Caco-2 (cell line): ENCODE measurements around the gene PCDHGB6. TPM values are rescaled to one million over a fixed set of nuclear protein-coding genes. Genes with fewer than 3 reads are reported as not detected.

ENCODE experiments used
- BruUV-seq: library from RNA; stranded (reverse); fragments of 400-500 nt; replicated peaks from 2 replicates; lab custom pipeline; 2021; lab: Mats Ljungman, UMichigan
- CTCF ChIA-PET: fragments of 300-600 bp; sonication (Branson Sonifier 250); formaldehyde crosslinking; loops from one replicate; lab custom pipeline; 2022; ENCODE audit warnings: antibody characterized with exemption; lab: Charles Lee
- POLR2A ChIA-PET: fragments of 300-600 bp; sonication (Branson Sonifier 250); formaldehyde crosslinking; loops from one replicate; lab custom pipeline; 2022; ENCODE audit warnings: antibody characterized with exemption; lab: Charles Lee
- DNase-seq, 2 experiments: peaks; one replicate each; pipeline versions ENCODE4 v3.0.0 to v3.0.0-alpha.2; 2020 to 2022
- H3K27me3 ChIP-seq: replicated peaks from 2 replicates; pipeline ENCODE4 v1.6.0; 2011; ENCODE audit warnings: low read length; ENCODE audit not compliant: control insufficient read depth, insufficient read depth
- H3K36me3 ChIP-seq: 2 replicates; pipeline ENCODE4 v1.5.1; 2011; ENCODE audit warnings: low read length; ENCODE audit not compliant: control insufficient read depth, insufficient read depth
- H3K4me1 ChIP-seq: fragments of 250-450 bp; sonication (Bioruptor Pico); 2 replicates; pipeline ENCODE4 v1.5.1; 2020; ENCODE audit warnings: mild to moderate bottlenecking
- H3K4me3 ChIP-seq: 2 replicates; pipeline ENCODE4 v1.5.1; 2011; ENCODE audit warnings: low read depth, mild to moderate bottlenecking, control low read depth, low read length
- H3K9me3 ChIP-seq: fragments of 250-450 bp; sonication (Bioruptor Pico); 2 replicates; pipeline ENCODE4 v1.5.1; 2020; ENCODE audit warnings: mild to moderate bottlenecking, moderate library complexity
- H3K27ac Mint-ChIP-seq: one replicate; pipeline ENCODE4 v1.8.0; 2022; ENCODE audit warnings: mixed read lengths; ENCODE audit not compliant: unreplicated experiment
- H3K27me3 Mint-ChIP-seq: one replicate; pipeline ENCODE4 v1.8.0; 2022; ENCODE audit warnings: mixed read lengths; ENCODE audit not compliant: insufficient read depth, unreplicated experiment
- H3K36me3 Mint-ChIP-seq: one replicate; pipeline ENCODE4 v1.8.0; 2022; ENCODE audit warnings: mild to moderate bottlenecking, mixed read lengths; ENCODE audit not compliant: insufficient read depth, unreplicated experiment
- H3K4me1 Mint-ChIP-seq: one replicate; pipeline ENCODE4 v1.8.0; 2022; ENCODE audit warnings: low read depth, mixed read lengths; ENCODE audit not compliant: unreplicated experiment
- H3K4me3 Mint-ChIP-seq: one replicate; pipeline ENCODE4 v1.8.0; 2022; ENCODE audit warnings: mild to moderate bottlenecking, moderate library complexity, mixed read lengths; ENCODE audit not compliant: unreplicated experiment
- H3K9me3 Mint-ChIP-seq: one replicate; pipeline ENCODE4 v1.8.0; 2022; ENCODE audit warnings: mixed read lengths; ENCODE audit not compliant: unreplicated experiment
- CTCF ChIP-seq, 2 experiments: fragments of 200-600 bp in 1 of 2; IDR thresholded peaks; 1 replicate in 1 of 2; 2 replicates in 1 of 2; pipeline versions ENCODE4 v1.5.1 to v1.8.0; 2011 to 2022; ENCODE audit warnings: antibody characterized with exemption in 1 of 2, control low read depth in 1 of 2, inconsistent platforms in 1 of 2, low read depth in 1 of 2, low read length in 1 of 2, mild to moderate bottlenecking in 1 of 2, moderate library complexity in 1 of 2; ENCODE audit not compliant: insufficient read depth in 1 of 2, severe bottlenecking in 1 of 2, unreplicated experiment in 1 of 2
- intact Hi-C: fragments of 100-400 bp; cut with micrococcal nuclease; formaldehyde crosslinking; loops from one replicate; pipeline ENCODE4 v1.10.0; 2022; ENCODE audit not compliant: unreplicated experiment
- total RNA-seq: library from RNA; stranded (reverse); gene quantifications from 2 replicates; pipeline ENCODE4 v1.2.3, GENCODE V29; 2022

Gene PCDHGB6
- total RNA-seq, 1 experiment from 2014 or later = 2.5 TPM

GRCh38 chr5:141362719-141363118, 45.1 kb upstream of the PCDHGB6 start:
- BruUV-seq = no TSS peak
- no peak for DNase-seq
- TF ChIP-seq CTCF (IDR thresholded peaks at IDR 0.05; ENCODE audit: insufficient read depth in 1 of 2, low read depth in 1 of 2, low read length in 1 of 2, severe bottlenecking in 1 of 2, unreplicated experiment in 1 of 2) = no peak
- Mint-ChIP-seq H3K27ac (no peak overlapping the region), H3K9me3 (peaks cover 31% of the 10 kb centered on the region), H3K4me1 (no peaks in the 10 kb centered on the region), H3K27me3 (no peaks in the 10 kb centered on the region), H3K36me3 (no peaks in the 10 kb centered on the region), H3K4me3 (no peak overlapping the region)
- H3K36me3 ChIP-seq = no peaks in the 10 kb centered on the region
- no peaks in the 10 kb centered on the region for H3K27me3 ChIP-seq
- POLR2A ChIA-PET = no interaction called here
- CTCF ChIA-PET = no interaction called here
- intact Hi-C loops = no loop called here
- no peak overlapping the region for H3K4me3 ChIP-seq
- no peaks in the 10 kb centered on the region for H3K4me1 ChIP-seq
- H3K9me3 ChIP-seq = no peaks in the 10 kb centered on the region

- peaks cover 31% of the 10 kb centered on the region for H3K9me3 Mint-ChIP-seq
- intact Hi-C loops = no loop called here
Measured at GRCh38 chr5:141363952-141364660, 43.7 kb upstream of the PCDHGB6 start, which contains the start of gene PCDHGA5. TSS of gene PCDHGA5 (plus strand) at chr5:141364162. CDS start at chr5:141364331, 169 bp downstream.

More at GRCh38 chr5:141363952-141364660, 43.7 kb upstream of the PCDHGB6 start, which contains the start of gene PCDHGA5:
- H3K27me3 ChIP-seq = no peaks in the 10 kb centered on the region
- Mint-ChIP-seq H3K27ac (no peak within 1 kb of the TSS), H3K4me1 (no peaks in the 10 kb centered on the region), H3K36me3 (no peaks in the 10 kb centered on the region), H3K27me3 (no peaks in the 10 kb centered on the region), H3K4me3 (no peak within 1 kb of the TSS)
- no peaks in the 10 kb centered on the region for H3K36me3 ChIP-seq
- CTCF ChIA-PET = interaction anchor here (1.9 kb wide), 1 partner anchor 200 kb away, joined by 6 read pairs; no protein-coding TSS in a partner anchor
- no peak for TF ChIP-seq CTCF (IDR thresholded peaks at IDR 0.05; ENCODE audit: insufficient read depth in 1 of 2, low read depth in 1 of 2, low read length in 1 of 2, severe bottlenecking in 1 of 2, unreplicated experiment in 1 of 2)
- no peaks in the 10 kb centered on the region for H3K9me3 ChIP-seq
- H3K4me3 ChIP-seq = no peak within 1 kb of the TSS
- no peak for DNase-seq
- POLR2A ChIA-PET = no interaction called here
- no peaks in the 10 kb centered on the region for H3K4me1 ChIP-seq
- no TSS peak for BruUV-seq
